Right hindlimb (tissue), 1 donor: Measurements from ENCODE around the gene OR4C13.
"Not testable (repeated sequence)": the region's sequence is repeated elsewhere in the genome, so short reads cannot be mapped to it uniquely, and the experiment has no call there.

Experiments
- DNase-seq: peaks from one replicate; pipeline ENCODE4 v3.0.0-alpha.2; 2018

OR4C13 gene

DNA sequence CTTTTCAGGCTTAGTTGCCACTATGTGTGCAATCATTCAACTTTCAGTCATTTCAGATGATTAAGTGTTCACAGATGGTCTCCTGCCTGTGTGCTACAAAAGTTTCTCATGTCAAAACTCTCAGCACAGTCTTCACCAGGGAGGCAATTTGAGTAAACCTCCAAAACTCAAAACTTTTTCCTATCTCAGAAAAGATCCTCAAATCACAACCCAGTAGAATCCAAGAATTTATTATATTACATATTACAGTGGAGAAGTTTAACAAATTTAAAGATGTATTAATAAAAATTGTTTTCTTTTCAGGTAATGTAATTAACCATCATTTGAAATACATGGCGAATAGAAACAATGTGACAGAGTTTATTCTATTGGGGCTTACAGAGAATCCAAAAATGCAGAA is at the start of gene OR4C13:
OR4C13 (plus strand) TSS at position 301 of the 400 bp plus-strand sequence; CDS start at position 333, 32 bp downstream.
- no peak for DNase-seq

GRCh38 chr11:49911516-49911915 is 40.7 kb upstream of the OR4C13 start:
- DNase-seq: not testable (repeated sequence)

DNA sequence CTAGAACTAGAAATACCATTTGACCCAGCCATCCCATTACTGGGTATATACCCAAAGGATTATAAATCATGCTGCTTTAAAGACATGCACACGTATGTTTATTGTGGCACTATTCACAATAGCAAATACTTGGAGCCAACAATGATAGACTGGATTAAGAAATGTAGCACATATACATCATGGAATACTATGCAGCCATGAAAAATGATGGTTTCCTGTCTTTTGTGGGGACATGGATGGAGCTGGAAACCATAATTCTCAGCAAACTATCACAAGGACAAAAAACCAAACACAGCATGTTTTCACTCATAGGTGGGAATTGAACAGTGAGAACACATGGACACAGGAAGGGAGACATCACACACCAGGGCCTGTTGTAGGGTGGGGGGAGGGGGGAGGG is 3.5 kb upstream of the OR4C13 start:
- not testable (repeated sequence) for DNase-seq

GRCh38 chr11:49973439-49973838 is 21.2 kb downstream of the OR4C13 start:
- not testable (repeated sequence) for DNase-seq

DNA sequence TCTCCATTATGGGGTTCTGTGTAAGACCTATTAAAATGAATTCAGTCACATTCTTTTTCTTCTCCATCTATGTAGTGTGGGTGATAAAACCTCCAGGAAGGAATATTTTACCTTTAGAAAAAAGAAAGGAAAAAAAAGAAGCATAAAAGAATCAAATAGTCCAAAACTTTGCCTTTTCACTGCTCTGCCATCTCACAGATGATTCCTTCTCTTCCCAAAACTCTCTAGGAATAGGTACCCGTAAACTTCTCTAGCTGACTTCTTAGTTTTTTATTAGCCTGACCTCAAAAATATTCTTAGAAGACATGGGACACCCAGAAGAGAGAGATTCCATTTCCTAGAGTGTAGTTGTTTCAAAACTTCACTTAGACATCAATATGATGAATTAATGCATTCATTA is 30.2 kb downstream of the OR4C13 start, which contains the start of gene OR4C12:
OR4C12 (minus strand) TSS at position 101 of the 400 bp plus-strand sequence; CDS start at position 67, 34 bp downstream.
- DNase-seq: not testable (repeated sequence)

DNA sequence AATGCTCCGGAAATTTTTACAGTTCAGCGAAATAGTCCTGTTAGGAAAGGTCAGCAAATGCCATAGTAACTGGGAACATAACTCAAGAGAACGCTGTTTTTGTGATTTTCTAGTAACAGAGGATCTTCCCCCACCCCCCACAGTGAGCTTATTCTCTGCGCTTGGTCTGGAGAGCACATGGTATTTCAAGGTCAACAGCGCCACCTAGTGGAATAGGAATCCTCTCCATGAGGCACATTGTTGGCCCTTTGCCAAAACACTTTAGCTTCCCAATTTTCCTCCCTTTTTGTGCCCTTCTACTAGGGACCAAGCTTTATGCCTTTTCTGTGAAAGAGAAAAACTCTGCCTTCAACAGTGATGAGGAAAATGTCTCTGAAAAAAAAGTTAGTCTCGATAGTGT is 43.4 kb downstream of the OR4C13 start:
- no peak for DNase-seq
